Thyroid gland (tissue), 4 donors: ENCODE data around the gene COX8C. TPM values are rescaled to one million over a fixed set of nuclear protein-coding genes. Genes with fewer than 3 reads are reported as not detected.

Experiments used
- DNase-seq, 2 donors: peaks; one replicate each; pipeline ENCODE4 v3.0.0-alpha.2; 2019
- H3K27ac ChIP-seq, 3 donors: fragments of 200-600 bp; sonication (generic); 1 replicate in 2 of 3; 2 replicates in 1 of 3; pipeline ENCODE4 v1.5.1; 2016 to 2019; ENCODE audit warnings: mild to moderate bottlenecking in 1 of 3, moderate library complexity in 1 of 3
- H3K27me3 ChIP-seq: fragments of 200-600 bp; sonication (generic); one replicate; pipeline ENCODE4 v1.5.1; 2019
- H3K36me3 ChIP-seq, 2 donors: fragments of 200-600 bp; sonication (generic); one replicate each; pipeline ENCODE4 v1.5.1; 2016 to 2019
- H3K4me1 ChIP-seq, 2 donors: fragments of 200-600 bp; sonication (generic); one replicate each; pipeline ENCODE4 v1.5.1; 2017 to 2019
- H3K4me3 ChIP-seq, 3 donors: fragments of 200-600 bp; sonication (generic); replicated peaks in 1 of 3; 1 replicate in 2 of 3; 2 replicates in 1 of 3; pipeline ENCODE4 v1.5.1; 2016; ENCODE audit warnings: mild to moderate bottlenecking in 1 of 3
- H3K9me3 ChIP-seq: fragments of 200-600 bp; sonication (generic); one replicate; pipeline ENCODE4 v1.5.1; 2017
- CTCF ChIP-seq, 6 experiments: fragments of 200-600 bp in 3 of 6; fragments of 450-650 bp in 3 of 6; sonication (generic) in 3 of 6; IDR thresholded peaks; one replicate each; pipeline ENCODE4 v1.5.1; 2016 to 2019; ENCODE audit warnings: antibody characterized with exemption in 6 of 6, mild to moderate bottlenecking in 2 of 6, inconsistent platforms in 1 of 6, moderate library complexity in 1 of 6
- POLR2A ChIP-seq, 2 donors: fragments of 450-650 bp; IDR thresholded peaks; one replicate each; pipeline ENCODE4 v1.6.1; 2017; ENCODE audit warnings: antibody characterized with exemption in 2 of 2, mild to moderate bottlenecking in 2 of 2, moderate library complexity in 1 of 2
- WGBS, 2 donors: methylation state at CpG; one replicate each; pipeline ENCODE4 v1.1.5; 2017; 5-methylcytosine and 5-hydroxymethylcytosine counted together
- intact Hi-C: fragments of 100-400 bp; cut with DNase I; formaldehyde crosslinking; loops from one replicate; pipeline ENCODE4 v1.15.1; 2023
- total RNA-seq, 4 donors: library from RNA; depleted of rRNA; stranded (reverse); fragments of >200 nt; gene quantifications; one replicate each; pipeline ENCODE4 v1.2.3, GENCODE V29; 2016

COX8C gene
- total RNA-seq, 4 donors from 2014 or later: not detected

DNA sequence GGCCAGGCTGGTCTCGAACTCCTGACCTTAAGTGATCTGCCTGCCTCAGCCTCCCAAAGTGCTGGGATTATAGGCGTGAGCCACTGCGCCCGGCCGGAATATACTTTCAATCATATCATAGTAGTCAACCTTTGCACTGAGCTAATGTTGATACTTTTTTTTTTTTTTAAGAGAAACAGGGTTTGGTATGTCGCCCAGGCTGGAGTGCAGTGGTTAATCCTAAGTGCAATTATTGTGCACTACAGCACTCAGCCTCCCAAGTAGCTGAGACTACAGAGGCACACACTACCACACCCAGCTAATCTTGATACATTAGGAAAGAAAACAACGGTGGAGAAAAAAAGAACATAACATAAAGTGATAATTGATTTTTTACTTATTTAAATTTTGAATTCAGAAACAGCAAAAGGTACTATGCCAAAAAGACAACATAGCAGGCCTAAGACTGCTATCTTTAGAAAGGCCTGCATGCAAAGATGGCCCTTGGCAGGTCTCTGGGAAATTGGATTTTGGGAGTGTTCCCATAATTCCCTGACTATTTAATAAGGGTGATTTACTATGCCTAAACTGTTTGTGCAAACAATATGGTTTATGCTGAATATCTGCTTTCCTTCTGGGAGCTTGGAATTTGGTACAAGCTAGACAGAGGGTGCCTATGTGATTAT, 29.6 kb upstream of the COX8C start:
- Histone ChIP-seq H3K4me3 (no peak overlapping the region), H3K36me3 (no peaks in the 10 kb centered on the region), H3K27ac (peak overlapping the region in 2 of 3 donors; percentile 3 to 42), H3K9me3 (no peaks in the 10 kb centered on the region), H3K27me3 (no peaks in the 10 kb centered on the region), H3K4me1 (peaks cover 41 to 50% of the 10 kb centered on the region in 2 donors)
- peak in 1 of 2 donors; percentile 13 for DNase-seq
- WGBS, 2 donors: 74 to 78% methylated on average over 7 of the region's 7 CpGs
- no peak for TF ChIP-seq POLR2A (IDR thresholded peaks at IDR 0.05)
- TF ChIP-seq CTCF (IDR thresholded peaks at IDR 0.05): no peak
- intact Hi-C loops: no loop called here

DNA sequence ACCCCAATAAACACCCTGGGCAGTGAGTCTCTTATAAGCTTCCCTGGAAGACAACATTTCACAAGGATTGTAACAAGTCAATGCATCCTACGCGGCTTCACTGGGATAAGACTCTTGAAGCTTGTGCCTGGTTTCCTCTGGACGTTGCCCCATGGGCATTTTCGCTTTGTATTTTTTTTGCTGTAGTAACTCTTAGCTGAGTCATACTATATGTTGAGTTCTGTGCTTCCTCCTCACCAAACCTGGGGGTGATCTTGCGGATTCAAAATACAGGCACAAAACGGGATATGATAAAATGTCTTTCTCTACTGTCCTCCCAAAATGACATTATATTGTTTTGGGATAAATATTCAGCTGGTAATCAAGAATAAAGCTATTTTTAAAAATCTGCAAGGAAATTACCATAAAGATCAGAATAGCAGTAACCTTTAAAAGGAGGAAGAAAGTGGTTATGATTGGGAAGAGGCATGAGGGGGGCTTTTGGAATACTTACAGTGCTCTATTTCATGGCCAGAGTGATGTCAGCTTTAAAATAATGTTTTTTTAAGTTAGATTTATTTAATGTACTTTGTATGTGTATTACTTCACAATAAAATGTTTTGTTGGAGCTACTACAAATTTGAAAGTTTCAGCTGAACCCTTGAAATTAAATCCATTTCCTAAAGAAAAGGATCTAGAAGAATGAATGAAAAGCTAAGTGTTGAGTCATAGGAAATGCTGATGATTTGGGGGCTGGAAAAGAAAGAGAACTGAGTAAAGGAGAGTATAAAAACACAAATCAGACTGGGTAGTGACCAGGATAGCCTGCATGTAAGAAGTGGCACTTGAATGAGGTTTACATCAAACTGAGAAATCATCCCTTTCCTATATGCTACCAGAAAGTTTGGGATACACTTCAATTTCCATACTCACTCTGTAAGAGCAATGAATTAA, 28.8 kb upstream of the COX8C start:
- DNase-seq: peak; percentile 30 to 37
- no peaks in the 10 kb centered on the region for H3K36me3 ChIP-seq
- H3K9me3 ChIP-seq: no peaks in the 10 kb centered on the region
- intact Hi-C loops: no loop called here
- peaks cover 39 to 51% of the 10 kb centered on the region in 2 donors for H3K4me1 ChIP-seq
- TF ChIP-seq POLR2A (IDR thresholded peaks at IDR 0.05): no peak
- TF ChIP-seq CTCF (IDR thresholded peaks at IDR 0.05): no peak
- H3K27me3 ChIP-seq: no peaks in the 10 kb centered on the region
- 33 to 44% methylated on average over 6 of the region's 6 CpGs for WGBS, 2 donors
- no peak overlapping the region for H3K4me3 ChIP-seq
- H3K27ac ChIP-seq: peak overlapping the region; percentile 8 to 49 (median 42)

GRCh38 chr14:93318927-93319326, 28.1 kb upstream of the COX8C start:
- no peak for TF ChIP-seq POLR2A (IDR thresholded peaks at IDR 0.05)
- no peak for TF ChIP-seq CTCF (IDR thresholded peaks at IDR 0.05)

GRCh38 chr14:93319494-93319893, 27.5 kb upstream of the COX8C start:
- no peak for DNase-seq
- WGBS, 2 donors: 73 to 80% methylated on average over 2 of the region's 2 CpGs
- intact Hi-C loops: no loop called here
- no peaks in the 10 kb centered on the region for H3K27me3 ChIP-seq
- TF ChIP-seq CTCF (IDR thresholded peaks at IDR 0.05) (no peak), POLR2A (IDR thresholded peaks at IDR 0.05) (no peak)
- no peaks in the 10 kb centered on the region for H3K9me3 ChIP-seq
- H3K4me1 ChIP-seq: peaks cover 52 to 63% of the 10 kb centered on the region in 2 donors
- H3K27ac ChIP-seq: no peak overlapping the region
- no peak overlapping the region for H3K4me3 ChIP-seq
- H3K36me3 ChIP-seq: no peaks in the 10 kb centered on the region

More at GRCh38 chr14:93318927-93319326, 28.1 kb upstream of the COX8C start:
- Histone ChIP-seq H3K27ac (peak overlapping the region; percentile 8 to 49 (median 42)), H3K4me1 (peaks cover 47 to 57% of the 10 kb centered on the region in 2 donors), H3K9me3 (no peaks in the 10 kb centered on the region), H3K4me3 (no peak overlapping the region), H3K27me3 (no peaks in the 10 kb centered on the region), H3K36me3 (no peaks in the 10 kb centered on the region)
- 40 to 57% methylated on average over 5 of the region's 5 CpGs for WGBS, 2 donors
- DNase-seq: peak; percentile 65 to 72
- intact Hi-C loops: no loop called here
